ENCODE results near the gene CPA2. TPM values are rescaled to one million over a fixed set of nuclear protein-coding genes. Genes with fewer than 3 reads are reported as not detected.

Gene CPA2
- polyA plus RNA-seq, 1 donor (not counting 4 experiments of a cell fraction or from before 2014, with no cell fraction given): 0.33 TPM

- Histone ChIP-seq H3K36me3 (ENCODE audit: control insufficient read depth in 2 of 2, extremely low read depth in 1 of 2, insufficient read depth in 2 of 2, low read length in 2 of 2) (no peaks in the 10 kb centered on the region), H3K9me1 (ENCODE audit: control insufficient read depth, extremely low read depth, insufficient read depth, low read length) (no peaks in the 10 kb centered on the region), H3K9me3 (ENCODE audit: control insufficient read depth, low read depth, low read length) (no peaks in the 10 kb centered on the region), H3K27me3 (ENCODE audit: control insufficient read depth, extremely low read depth, insufficient read depth, low read length) (no peaks in the 10 kb centered on the region), H3K9ac (ENCODE audit: control insufficient read depth, extremely low read depth, insufficient read depth, low read length) (no peak overlapping the region), H3K27ac (ENCODE audit: control insufficient read depth, insufficient read depth, low read length) (no peak overlapping the region), H3K4me1 (ENCODE audit: control insufficient read depth, extremely low read depth, insufficient read depth, low read length) (peaks cover 43% of the 10 kb centered on the region), H3K4me2 (ENCODE audit: control insufficient read depth, extremely low read depth, insufficient read depth, low read depth, low read length) (no peak overlapping the region), H3K79me2 (ENCODE audit: control insufficient read depth, insufficient read depth, low read length) (peaks cover 7% of the 10 kb centered on the region), H4K20me1 (ENCODE audit: control insufficient read depth, extremely low read depth, insufficient read depth, low read length) (no peaks in the 10 kb centered on the region), H3K4me3 (ENCODE audit: control insufficient read depth in 2 of 3, extremely low read depth in 1 of 3, insufficient read depth in 2 of 3, low read depth in 1 of 3, low read length in 3 of 3) (no peak overlapping the region), H2AFZ (ENCODE audit: control insufficient read depth, low read length) (no peak overlapping the region)
- TF ChIP-seq CTCF (optimal IDR thresholded peaks at IDR 0.05 in 1 of 3, IDR thresholded peaks at IDR 0.05 in 1 of 3, conservative IDR thresholded peaks at IDR 0.05 in 1 of 3; ENCODE audit: extremely low read depth in 1 of 3, insufficient read depth in 2 of 3, low read length in 3 of 3): peak in 1 of 3 experiments; percentile 21
- no peak for TF ChIP-seq EZH2 (IDR thresholded peaks at IDR 0.05; ENCODE audit: low read length)
- DNase-seq (ENCODE audit: low read depth, low spot score): no peak
- no peak for FAIRE-seq
- dilution Hi-C loops (cut with MboI; ENCODE audit: extremely low pct_ligation_motif_present, low sequenced_read_pairs): no loop called here
Measured at GRCh38 chr7:130288829-130289228, 22.2 kb downstream of the CPA2 start.

- TF ChIP-seq EZH2 (IDR thresholded peaks at IDR 0.05; ENCODE audit: low read length): no peak
- no peak for TF ChIP-seq CTCF (optimal IDR thresholded peaks at IDR 0.05 in 1 of 3, IDR thresholded peaks at IDR 0.05 in 1 of 3, conservative IDR thresholded peaks at IDR 0.05 in 1 of 3; ENCODE audit: extremely low read depth in 1 of 3, insufficient read depth in 2 of 3, low read length in 3 of 3)
- FAIRE-seq: no peak
- Histone ChIP-seq H3K4me3 (ENCODE audit: control insufficient read depth in 2 of 3, extremely low read depth in 1 of 3, insufficient read depth in 2 of 3, low read depth in 1 of 3, low read length in 3 of 3) (no peak overlapping the region), H4K20me1 (ENCODE audit: control insufficient read depth, extremely low read depth, insufficient read depth, low read length) (peaks cover 1% of the 10 kb centered on the region), H2AFZ (ENCODE audit: control insufficient read depth, low read length) (no peak overlapping the region), H3K27ac (ENCODE audit: control insufficient read depth, insufficient read depth, low read length) (no peak overlapping the region), H3K9me3 (ENCODE audit: control insufficient read depth, low read depth, low read length) (no peaks in the 10 kb centered on the region), H3K9ac (ENCODE audit: control insufficient read depth, extremely low read depth, insufficient read depth, low read length) (no peak overlapping the region), H3K27me3 (ENCODE audit: control insufficient read depth, extremely low read depth, insufficient read depth, low read length) (no peaks in the 10 kb centered on the region), H3K36me3 (ENCODE audit: control insufficient read depth in 2 of 2, extremely low read depth in 1 of 2, insufficient read depth in 2 of 2, low read length in 2 of 2) (no peaks in the 10 kb centered on the region), H3K9me1 (ENCODE audit: control insufficient read depth, extremely low read depth, insufficient read depth, low read length) (no peaks in the 10 kb centered on the region), H3K4me2 (ENCODE audit: control insufficient read depth, extremely low read depth, insufficient read depth, low read depth, low read length) (no peak overlapping the region), H3K4me1 (ENCODE audit: control insufficient read depth, extremely low read depth, insufficient read depth, low read length) (peaks cover 50% of the 10 kb centered on the region), H3K79me2 (ENCODE audit: control insufficient read depth, insufficient read depth, low read length) (peaks cover 8% of the 10 kb centered on the region)
- DNase-seq (ENCODE audit: low read depth, low spot score): no peak
- dilution Hi-C loops (cut with MboI; ENCODE audit: extremely low pct_ligation_motif_present, low sequenced_read_pairs): no loop called here
Measured at GRCh38 chr7:130289478-130289877, 22.8 kb downstream of the CPA2 start.

Measured in keratinocyte (primary cell).